Activated T-helper 9 cell treated with anti-CD3 and anti-CD28 coated beads, Interleukin-2, amount 50 U/mL, for 16 hours (primary cell): Measurements from ENCODE around the gene RAB40C.

Experiments used
- DNase-seq: peaks from one replicate; pipeline ENCODE4 v3.0.0-alpha.2; 2020; ENCODE audit warnings: low read depth

Gene RAB40C

GRCh38 chr16:670485-671352, 80.9 kb downstream of the RAB40C start:
- no peak for DNase-seq

DNA sequence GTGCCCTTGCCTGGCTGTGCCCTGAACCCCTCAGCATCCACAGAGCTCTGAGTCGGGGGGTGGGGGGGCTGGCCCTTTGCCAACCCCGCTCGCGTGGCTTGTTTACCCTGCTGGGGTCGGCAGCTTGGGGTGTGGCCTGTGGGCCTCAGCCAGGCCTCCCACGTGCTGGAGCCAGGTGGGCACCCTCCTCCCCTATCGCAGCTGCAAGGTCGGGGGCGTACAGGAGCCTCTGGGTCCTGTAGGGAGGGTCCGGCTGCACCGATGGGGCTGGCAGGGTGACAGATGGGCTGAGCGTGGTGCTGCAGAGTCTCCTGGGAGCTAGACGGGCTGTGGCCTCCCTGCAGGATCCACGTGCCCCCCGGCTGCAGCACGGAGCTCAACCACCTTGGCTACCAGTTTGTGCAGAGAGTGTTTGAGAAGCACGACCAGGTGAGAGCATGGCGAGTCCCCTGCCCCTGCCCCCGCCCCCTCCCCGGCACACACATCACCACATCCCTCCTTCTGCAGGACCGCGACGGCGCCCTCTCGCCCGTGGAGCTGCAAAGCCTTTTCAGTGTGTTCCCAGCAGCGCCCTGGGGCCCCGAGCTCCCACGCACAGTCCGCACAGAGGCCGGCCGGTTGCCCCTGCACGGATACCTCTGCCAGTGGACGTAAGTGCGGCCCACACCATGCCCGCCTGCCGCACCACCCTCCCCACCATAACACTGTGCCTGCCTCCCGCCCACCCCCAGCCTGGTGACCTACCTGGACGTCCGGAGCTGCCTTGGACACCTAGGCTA, 81.7 kb downstream of the RAB40C start:
- no peak for DNase-seq

- no peak for DNase-seq
These were observed 82.5 kb downstream of the RAB40C start for GRCh38 chr16:672371-672770.

- DNase-seq, result no peak
These were observed 83.0 kb downstream of the RAB40C start for GRCh38 chr16:672851-673250.

DNA sequence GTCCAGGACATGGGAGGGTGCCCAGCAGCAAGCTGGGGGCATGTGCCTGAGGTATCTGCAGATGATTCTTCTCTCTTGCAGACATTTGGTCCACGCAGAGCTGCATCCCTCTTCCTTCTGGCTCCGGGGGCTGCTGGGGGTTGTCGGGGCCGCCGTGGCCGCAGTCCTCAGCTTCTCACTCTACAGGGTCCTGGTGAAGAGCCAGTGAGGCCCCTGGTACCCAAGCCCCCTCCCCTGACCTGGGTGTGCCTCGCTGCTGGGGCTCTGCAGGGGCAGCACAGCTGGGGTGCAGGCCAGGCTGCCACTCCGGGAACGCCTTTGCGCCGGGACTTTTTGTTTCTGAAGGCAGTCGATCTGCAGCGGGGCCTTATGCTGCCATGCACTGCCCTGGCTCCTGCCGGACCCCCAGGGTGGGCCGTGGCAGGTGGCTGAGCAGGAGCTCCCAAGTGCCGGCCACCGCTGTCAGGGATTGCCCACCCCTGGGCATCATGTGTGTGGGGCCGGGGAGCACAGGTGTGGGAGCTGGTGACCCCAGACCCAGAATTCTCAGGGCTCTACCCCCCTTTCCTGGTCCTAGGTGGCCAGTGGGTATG, 83.6 kb downstream of the RAB40C start:
- DNase-seq, result no peak

DNA sequence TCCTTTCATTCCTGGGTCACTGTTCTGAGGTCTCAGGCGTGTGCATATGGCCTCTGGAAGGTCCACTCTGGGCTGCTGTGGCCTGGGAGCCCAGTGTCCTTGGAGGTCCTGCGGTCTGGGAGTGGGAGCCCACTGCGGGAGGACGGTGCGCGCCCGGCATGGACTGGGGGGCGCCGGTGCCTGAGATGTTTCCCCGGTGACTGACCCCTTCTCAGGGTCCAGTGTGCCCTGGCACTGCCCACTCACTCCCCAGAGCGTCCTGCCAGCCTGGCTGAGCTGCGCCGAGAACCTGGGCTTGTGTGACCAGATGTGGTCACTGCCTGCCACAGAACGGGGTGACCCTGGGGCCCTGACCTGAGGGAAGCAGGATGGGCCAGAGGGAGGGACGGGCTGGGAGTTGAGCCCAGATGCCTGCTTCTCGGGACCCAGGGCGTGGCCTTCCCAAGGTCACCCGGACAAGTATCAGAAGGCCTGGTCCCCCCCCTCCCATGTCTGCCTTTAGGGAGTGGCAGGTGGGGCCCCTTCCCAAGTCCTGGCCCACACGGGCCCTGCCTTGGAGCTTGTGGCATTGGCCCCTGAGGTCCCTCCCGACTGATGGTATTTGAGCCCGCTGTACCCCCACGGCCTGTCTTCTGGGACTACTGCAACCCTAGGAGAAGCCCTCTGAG, 84.5 kb downstream of the RAB40C start:
- no peak for DNase-seq

GRCh38 chr16:674968-675883, 85.4 kb downstream of the RAB40C start, which contains the start of gene RHBDL1:
Gene RHBDL1 (plus strand): TSS chr16:675671. CDS start chr16:675791, 120 bp downstream.
- no peak for DNase-seq

DNA sequence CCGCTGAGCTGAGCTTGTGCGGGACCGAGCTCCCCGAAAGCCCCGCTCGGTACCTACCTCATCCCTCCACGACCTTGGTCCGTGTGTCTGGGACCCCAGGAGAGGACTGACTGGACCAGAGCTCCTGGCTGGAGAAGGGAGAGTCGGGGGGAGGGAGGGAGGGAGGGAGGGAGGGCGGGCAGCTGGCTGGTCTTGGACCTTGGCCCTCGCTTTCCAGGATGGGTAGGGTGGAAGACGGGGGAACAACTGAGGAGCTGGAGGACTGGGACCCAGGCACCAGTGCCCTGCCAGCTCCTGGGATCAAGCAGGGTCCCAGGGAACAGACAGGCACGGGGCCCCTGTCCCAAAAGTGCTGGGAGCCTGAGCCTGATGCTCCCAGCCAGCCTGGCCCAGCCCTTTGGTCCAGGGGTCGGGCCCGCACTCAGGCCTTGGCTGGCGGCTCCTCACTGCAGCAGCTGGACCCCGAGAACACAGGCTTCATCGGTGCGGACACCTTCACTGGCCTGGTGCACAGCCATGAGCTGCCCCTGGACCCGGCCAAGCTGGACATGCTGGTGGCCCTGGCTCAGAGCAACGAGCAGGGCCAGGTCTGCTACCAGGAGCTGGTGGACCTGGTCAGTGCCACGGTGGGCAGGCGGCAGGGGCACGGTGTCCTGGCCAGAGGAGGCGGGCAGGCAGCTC, 86.2 kb downstream of the RAB40C start:
- no peak for DNase-seq

DNA sequence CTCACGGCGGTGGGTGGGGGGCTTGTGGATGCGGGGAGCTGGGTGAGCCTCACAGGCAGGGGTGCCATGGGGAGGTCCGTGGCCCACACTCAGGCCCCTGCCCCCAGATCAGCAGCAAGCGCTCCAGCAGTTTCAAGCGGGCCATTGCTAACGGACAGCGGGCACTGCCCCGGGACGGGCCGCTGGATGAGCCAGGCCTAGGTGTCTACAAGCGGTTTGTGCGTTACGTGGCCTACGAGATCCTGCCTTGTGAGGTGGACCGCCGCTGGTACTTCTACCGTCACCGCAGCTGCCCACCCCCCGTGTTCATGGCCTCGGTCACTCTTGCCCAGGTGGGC, 86.7 kb downstream of the RAB40C start:
- DNase-seq, result no peak

- DNase-seq, result no peak
These were observed 87.0 kb downstream of the RAB40C start for GRCh38 chr16:676913-677312.

DNA sequence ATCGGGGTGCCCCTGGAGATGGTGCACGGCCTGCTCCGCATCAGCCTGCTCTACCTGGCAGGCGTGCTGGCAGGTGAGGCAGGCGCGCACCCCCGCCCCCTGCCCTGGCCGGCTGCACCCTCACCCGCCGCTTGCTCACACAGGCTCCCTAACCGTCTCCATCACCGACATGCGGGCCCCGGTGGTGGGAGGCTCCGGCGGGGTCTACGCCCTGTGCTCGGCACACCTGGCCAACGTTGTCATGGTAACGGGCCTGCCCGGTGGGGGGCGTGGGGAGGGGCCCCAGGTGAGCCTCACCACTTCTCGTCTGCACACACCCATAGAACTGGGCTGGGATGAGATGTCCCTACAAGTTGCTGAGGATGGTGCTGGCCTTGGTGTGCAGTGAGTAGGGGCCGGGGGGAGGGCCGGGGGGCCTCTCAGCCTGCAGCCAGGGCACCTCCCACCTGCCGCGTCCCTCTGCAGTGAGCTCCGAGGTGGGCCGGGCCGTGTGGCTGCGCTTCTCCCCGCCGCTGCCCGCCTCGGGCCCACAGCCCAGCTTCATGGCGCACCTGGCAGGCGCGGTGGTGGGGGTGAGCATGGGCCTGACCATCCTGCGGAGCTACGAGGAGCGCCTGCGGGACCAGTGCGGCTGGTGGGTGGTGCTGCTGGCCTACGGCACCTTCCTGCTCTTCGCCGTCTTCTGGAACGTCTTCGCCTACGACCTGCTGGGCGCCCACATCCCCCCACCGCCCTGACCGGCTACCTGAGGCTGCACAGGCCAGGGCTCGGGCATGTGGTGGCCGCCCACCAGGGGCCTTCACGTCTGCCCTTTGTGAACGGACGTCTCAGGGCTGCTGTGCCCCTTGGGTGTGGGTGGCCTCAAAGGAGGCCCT, 87.7 kb downstream of the RAB40C start:
- no peak for DNase-seq

GRCh38 chr16:678209-678857, 88.5 kb downstream of the RAB40C start:
- DNase-seq, result no peak
